Right kidney (tissue), 1 donor: ENCODE data around the gene JMJD4.
A peak's percentile ranks its signal among the peaks of the same experiment; 100 is the strongest.
"Not testable (repeated sequence)": the region's sequence is repeated elsewhere in the genome, so short reads cannot be mapped to it uniquely, and the experiment has no call there.

Experiments used
- DNase-seq: peaks from one replicate; pipeline ENCODE4 v3.0.0-alpha.2; 2016

The JMJD4 gene

DNA sequence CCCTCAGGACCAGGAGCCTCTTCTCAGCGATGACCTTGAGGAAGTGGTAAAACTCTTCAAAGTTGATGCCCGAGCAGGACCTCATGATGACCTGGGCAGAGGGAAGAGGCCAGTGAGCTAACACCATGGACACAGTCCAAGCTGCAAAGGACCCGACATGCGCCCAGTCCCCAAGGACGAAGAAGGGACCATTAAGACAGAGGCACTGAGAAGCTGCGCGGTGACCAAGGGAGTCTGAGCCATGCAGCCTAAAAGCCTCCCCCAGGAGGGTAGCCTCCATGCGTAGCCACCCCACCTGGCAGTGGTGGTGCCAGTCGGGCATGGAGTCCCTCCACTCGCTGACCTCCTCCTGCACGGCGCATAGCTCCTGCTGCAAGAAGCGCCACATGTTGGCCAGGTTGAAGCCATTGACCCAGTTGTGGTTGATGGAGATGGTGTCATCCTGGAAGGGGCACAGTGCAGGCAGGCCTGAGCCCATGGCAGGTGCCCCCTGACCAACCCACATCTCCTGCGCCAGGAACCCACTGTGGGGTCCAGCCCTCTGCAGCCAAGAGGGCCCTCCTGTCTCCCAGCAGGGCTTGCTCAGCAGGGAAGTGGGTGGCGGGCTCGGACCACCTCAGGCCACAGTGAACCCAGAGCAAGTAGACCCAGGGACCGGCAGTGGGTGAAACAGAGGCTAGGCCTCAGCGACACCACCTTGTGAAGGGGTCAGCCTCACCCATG is 2.4 kb downstream of the JMJD4 start:
- no peak for DNase-seq

DNA sequence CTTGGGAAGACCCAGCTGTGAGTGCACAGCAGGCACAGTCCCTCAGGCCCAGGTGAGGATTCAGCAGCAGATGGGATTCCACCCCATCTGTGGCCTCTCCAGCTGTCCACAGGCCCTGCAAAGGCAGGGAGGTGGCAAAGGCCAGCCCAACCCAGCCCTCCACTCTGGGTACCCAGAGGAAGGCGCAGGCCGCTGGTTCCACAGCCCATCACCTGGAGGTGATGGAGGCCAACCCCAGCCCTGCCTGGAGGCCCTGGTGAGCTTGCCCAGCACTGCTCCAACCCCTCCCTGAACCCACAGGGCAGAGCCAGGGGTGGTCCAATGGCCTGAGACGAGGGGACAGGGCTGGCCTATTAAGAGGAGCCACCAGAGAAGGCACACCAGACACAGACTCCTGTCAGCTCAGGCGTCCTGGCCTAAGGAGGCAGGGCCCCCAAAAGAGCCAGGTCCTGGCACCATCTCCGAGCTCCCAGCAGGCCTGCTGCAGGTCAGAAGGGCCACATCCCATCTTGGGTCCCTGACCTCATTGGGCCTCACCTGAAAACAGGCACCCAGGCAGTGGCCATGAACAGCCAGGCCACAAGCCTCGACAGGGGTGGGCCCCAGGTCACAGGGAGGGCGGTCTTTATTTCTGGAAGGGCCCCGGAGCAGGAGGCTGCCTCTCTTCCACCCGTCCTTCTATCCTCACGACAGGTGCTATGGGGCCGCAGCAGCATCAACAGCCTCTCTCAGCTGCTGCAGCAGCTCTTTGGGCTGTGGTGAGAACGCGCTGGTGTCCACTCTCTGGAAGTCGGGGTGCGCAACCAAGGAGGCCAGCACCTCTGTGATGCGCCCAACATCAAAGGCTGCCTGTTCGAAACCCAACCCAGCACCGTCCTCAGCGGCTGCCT is 3.2 kb downstream of the JMJD4 start:
- DNase-seq, result no peak

DNA sequence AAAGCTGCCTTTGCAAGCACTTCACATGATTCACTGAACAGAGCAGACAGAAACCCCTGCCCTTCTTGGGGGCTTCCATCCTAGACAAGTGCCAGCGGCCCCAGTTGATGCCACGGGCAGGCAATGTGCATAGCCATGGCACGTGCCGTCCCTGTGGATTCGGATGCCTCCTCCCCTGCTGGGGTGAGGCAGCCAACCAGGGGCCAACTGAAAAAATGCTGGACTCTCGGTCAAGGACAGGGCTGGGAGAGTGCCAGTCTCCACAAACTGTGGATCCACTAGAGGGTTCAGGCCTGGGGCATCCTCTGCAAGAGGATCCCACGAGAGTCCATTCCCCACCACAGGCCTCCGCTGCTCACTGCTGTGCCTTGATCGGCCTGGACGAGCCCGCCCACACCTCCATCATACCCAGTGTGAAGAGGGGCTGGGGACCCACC is 3.8 kb downstream of the JMJD4 start:
- DNase-seq, result no peak

DNA sequence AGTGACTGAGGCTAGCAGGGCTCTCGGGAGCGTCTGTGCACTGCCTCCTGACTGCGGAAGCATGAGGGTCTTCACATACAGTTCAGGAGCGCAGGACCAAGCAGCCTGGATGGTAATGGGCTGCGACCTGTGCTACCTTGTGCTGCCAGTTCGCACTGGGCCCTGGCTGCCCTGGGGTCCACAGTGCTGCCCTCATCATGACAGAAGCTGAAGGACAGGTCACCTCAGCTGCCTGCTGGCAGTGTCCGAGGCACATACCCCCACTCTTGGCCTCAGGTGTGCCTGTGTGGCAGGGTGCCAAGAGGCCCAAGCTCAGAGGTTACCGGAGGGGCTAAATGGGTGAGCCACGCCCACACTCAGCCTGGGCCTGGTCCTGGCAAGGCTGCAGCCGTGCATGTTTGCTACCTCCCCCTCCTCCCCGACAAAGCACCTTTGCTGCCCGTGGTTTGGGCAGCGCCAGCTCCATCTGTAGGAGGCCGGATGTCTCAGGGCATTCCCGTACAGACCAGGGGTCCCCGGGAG is 4.4 kb downstream of the JMJD4 start:
- DNase-seq, result peak; percentile 35

DNA sequence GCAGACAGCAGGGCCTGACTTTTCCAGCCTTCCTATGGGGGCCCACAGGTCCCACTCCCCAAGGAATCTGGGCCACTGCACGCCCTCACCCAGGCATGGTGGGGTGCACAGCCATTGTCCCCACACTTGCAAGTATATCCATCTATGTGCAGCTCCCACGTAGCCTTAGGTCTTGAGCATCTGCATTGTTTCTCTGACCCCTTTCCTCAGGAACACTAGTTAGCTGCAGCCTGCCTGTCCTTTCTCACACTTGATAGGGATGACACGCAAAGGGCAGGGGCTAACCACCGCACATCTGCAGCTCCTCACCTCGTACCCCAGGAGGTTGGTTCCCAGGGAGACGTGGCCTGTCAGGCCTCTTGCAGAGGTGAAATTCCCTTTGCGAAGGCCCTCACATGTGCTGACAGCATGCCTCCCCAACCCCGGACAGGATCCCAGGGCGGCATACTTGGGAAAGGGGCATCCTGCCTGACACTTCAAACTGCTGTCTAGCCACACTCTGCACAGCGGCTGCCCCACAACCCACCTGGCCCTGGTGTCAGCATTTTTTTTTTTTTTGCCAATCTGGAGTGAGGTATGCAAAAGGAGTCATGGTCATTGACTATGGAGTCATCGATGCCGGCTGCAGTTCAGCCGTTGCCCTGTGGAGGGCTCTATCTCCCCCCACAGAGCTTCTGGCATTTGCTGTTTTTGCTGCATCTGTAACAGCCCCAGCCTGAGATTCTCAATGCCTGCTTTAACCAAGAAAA is 5.0 kb downstream of the JMJD4 start:
- DNase-seq, result peak; percentile 17

DNA sequence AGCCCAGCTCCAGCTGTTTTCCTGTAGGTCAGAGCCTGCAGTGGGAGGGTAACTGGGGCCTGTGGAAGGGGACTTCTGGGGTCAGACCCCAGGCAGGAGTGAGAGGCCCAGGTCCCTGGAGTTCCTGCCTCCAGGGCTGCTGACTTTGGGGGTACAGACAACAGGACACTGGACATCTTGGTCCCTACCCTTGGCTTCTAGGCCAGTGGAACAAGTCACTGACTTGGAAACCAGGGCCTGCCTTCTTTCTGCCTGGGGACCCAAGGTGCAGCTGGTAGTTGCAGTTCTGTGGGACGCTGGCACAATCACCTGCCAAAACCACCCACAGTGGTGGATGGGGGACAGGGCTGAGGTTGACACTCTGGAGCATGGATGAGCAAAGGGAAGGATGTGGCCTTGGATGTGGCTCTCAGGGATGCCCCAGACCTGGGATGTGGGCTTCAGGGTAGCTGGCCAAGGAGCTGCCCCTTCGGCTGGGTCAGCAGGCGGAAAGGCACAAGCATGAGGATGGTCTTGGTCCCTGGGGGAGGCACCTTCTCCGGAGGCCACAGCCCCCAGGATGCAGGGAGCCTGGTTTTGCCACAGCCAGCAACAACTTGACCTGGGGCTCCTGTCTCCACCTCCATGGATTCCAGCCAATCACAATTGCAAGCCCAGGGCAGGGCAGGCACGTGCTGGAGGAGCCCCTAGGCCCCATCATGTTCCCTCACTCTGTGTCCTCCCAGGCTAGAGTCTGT is 5.8 kb downstream of the JMJD4 start:
- DNase-seq, result peak; percentile 31

DNA sequence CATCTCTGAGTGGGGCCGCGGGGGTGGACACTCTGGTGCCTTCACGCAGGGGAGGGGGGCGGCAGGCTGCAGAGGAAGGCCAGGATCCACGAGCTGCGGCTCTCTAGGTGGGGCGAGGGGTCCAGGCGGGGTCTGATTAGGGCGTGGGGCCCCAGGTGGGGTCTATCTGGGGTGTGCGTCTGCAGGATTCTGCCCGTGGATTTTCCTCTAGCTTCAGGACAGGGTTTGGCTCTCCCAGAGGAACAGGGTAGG is 6.3 kb downstream of the JMJD4 start:
- DNase-seq, result no peak

DNA sequence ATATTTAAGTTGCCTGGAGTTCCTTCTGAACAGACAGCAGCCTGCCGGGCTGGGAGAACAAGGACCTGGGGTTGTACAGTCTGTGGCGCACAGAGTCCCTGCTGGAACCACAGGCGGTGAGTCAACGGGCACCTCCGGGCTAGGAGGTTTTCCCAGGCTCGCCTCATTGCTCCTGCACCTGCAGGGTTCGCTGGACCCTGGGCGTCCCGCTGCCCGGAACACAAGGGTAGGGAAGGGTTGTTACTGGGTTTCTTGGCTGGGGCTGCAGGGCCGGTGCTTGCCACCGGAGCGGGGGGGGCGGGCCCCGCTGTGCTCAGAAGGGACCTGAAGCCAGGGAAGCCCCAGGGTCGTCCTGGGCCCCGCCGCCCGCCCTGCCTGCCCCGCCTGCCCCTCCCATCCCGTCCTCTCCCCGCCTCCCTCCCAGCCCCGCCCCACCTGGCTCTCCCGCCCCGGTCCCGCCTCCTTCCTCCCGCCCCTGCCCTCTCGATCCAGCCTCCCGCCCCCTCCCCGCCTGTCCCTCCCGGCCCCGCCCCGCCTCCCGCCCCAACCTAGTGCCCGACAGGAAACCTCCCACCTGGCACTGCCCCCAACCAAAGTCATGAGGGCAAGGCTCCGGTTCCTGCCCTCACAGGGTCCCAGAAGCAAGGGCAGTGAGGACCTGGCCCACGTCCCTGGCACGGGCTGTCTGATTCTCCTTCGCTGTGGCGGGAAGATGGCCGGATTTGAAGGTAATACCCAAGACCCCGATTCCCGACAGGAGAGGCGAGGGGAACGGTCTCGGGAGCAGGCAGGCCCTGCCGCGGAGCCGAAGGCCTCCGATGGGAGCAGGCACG is 6.8 kb downstream of the JMJD4 start:
- DNase-seq, result peak; percentile 83

DNA sequence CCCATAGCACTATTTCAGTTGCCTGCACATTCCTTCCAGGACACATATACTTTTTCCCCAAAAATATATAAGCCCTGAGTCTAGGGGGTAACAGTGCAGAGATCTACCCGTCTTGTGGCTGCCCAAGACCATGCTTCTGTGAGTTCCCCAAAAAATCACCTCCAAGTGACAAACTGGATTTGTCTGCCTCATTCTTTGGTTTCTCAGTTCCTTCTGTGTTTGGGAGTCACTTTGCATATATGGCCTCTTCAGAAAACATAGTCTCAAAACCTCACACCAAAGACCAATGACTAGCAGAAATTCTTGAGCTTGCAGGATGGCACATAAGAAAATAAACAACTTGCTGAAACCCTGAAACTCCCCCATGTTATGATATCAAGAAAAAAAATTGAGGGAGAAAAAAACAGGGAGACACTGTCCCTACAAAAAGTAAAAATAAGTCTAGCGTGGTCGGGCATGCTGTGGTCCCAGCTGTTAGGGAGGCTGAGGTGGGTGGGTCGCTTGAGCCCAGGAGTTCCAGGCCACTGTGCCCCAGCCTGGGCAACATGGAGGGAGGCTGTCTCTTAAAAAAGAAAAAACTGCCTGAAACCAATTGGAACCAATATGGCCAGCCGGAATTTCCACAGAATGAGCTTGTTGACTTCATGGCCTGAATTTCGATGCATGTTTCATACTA is 8.0 kb downstream of the JMJD4 start:
- peak; percentile 3 for DNase-seq

DNA sequence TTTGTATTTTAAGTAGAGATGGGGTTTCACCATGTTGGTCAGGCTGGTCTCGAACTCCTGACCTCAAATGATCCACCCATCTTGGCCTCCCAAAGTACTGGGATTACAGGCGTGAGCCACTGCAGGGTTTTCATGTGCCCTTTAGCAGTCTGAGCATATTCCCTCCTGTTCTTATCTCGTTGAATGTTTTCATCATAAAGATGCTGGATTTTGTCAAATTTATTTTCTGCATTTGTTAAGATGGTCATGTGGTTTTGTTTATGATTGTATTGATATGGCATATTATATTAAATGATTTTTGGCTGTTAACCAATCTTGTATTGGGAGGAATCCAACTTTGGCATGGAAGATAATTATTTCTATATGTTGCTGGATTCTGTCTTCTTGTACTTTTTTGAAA is 8.8 kb downstream of the JMJD4 start:
- no peak for DNase-seq

DNA sequence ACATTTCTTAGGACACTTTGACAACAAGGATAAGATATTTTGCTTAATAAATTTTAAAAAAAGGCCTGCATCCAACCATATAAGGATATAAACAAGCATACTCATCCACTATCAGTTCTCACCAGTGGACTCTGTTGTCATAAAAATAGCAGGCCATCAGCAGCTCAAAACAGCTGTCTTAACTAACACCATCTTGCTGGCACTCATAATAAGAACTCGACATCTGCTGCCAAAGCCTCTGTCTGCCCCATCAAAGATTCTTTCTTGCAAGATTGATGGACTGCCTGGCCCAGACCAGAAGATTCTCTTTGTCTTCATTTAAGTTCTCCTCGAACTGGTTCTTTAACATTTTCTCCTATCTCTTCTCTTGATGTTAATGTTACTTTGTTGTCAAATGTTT is 10.1 kb downstream of the JMJD4 start:
- DNase-seq, result no peak

DNA sequence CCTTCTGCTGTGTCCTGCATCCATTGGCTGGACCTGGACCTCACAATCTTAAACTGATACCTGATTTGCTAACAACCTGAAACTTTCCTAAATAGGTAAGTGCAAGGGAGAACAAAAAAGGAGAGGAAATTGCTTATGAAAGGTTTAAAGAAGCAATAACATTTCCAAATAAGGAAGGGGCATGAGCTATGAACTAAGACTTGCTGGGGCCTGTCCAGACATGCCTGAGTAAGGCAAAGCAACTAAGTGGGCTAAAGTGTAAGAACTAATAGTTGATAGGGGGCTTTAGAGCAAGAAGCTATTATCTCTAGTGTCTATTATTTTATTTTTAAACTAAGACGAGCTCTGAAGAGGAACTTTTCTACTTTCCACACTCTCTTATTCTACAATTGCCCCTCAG is 11.6 kb downstream of the JMJD4 start:
- no peak for DNase-seq

DNA sequence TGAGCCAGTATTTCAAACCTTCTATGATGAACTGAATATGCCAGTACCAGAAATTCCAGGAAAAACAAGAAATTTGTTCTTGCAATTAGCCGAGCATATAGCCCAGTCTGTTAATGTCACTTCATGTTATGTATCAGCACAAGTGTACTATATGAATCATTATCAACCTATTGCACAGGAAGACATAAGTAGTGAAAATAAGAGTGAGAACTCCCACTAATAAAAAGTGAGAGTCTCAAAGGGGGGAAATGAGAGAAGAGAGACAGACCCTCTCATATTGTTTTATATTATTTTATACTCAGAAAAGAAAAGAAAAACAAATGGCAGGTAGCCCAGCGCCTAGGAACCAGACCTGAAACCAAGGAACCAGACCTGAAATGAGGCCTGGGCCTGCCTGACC is 16.2 kb downstream of the JMJD4 start:
- no peak for DNase-seq

DNA sequence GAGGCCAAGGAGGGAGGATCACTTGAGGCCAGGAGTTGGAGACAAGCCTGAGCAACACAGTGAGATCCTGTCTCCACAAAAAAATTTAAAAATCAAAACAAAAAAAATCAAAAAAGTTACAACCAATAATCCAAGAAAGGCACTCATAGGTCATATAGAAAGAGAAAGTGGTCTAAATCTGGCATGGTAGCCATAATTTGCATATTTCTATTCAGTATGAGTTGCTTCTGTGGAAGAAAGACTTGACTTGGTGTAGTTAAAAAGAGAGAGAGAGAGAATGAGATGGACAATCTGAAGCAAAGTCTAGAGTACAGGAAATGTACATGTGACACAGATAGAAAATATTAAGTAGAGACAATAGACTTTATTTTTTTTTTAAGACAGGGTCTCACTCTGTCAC is 22.5 kb downstream of the JMJD4 start:
- DNase-seq, result no peak

DNA sequence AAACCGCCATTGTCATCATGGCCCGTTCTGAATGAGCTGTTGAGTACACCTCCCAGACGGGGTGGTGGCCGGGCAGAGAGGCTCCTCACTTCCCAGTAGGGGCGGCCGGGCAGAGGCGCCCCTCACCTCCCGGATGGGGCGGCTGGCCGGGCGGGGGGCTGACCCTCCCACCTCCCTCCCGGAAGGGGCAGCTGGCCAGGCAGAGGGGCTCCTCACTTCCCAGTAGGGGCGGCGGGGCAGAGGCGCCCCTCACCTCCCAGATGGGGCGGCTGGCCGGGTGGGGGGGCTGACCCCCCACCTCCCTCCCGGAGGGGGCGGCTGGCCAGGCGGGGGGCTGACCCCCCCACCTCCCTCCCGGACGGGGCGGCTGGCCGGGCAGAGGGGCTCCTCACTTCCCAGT is 24.6 kb downstream of the JMJD4 start:
- DNase-seq, result not testable (repeated sequence)

DNA sequence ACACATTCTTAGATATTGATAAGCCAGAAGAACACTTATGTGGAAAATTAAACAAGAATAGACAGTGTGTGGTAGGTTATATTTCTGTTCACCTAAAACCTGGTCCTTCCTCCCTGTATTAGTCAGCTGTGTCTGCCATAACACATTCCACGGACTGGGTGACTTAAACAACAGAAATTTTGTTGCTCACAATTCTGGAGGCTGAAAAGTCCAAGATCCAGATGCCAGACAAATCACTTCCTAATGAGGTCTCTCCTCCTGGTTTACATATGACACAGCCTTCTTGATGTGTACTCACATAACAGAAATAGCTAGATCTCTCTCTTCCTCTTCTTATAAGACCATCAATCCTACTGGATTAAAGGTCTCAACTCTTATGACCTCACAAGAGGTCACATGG is 25.7 kb downstream of the JMJD4 start:
- DNase-seq, result no peak

DNA sequence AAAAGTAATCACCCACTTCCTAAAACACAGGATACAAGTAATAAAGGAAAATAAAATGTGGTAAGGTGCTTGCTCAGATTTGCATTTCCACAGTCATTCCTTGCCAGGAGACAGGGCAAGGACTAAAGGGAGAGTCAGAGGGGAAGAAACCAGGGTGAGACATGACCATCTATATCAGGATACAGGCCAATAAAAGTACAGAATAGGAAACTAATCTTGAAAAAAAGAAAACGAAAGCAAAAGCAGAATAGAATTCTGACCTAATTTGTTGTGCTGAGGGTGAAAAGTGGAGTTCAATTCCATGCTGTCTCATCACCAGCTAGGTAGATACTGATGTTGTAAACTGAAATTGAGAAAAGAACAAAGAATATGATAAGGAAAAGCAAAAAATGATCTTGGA is 27.3 kb downstream of the JMJD4 start:
- DNase-seq, result no peak

DNA sequence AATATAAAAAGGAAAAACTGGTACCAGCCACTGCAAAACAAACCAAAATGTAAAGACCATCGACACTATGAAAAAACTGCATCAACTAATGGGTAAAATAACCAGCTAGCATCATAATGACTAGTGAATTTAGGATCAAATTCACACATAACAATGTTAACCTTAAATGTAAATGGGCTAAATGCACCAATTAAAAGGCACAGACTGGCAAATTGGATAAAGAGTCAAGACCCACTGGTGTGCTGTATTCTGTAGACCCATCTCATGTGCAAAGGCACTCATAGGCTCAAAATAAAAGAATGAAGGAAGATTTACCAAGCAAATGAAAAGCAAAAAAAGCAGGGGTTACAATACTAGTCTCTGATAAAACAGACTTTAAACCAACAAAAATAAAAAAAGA is 33.5 kb downstream of the JMJD4 start:
- not testable (repeated sequence) for DNase-seq

DNA sequence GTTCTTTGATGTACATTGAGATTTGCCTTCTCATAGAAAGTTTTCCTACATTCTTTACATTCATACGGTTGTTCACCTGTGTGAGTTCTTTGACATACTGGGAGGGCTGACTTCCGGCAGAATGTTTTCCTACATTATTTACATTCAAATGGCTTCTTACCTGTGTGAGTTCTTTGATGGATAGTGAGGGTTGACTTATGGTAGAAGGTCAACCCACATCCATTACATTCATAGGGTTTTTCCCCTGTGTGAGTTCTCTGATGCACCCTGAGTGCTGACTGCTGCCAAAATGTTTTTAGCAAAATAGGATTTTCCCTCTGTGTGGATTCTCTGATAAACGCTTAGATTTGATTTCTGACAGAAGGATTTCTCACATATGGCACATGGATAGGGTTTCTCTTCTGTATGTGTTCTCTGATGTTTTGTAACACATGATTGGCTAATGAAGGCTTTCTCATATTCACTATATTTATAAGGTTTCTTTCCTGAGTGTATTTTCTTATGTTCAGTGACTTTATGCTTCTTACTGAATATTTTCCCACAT is 37.7 kb downstream of the JMJD4 start:
- DNase-seq, result no peak

DNA sequence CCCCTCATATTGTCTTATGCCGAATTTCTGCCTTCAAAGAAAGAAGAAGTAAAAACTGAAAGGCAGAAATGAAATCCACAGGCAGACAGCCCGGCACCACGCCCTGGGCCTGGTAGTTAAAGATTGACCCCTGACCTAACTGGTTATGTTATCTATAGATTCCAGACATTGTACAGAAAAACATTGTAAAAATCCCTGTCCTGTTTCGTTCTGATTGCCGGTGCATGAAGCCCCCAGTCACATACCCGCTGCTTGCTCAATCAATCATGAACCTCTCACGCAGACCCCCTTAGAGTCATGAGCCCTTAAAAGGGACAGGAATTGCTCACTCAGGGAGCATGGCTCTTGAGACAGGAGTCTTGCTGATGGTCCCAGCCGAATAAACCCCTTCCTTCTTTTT is 49.3 kb downstream of the JMJD4 start:
- no peak for DNase-seq
